ENCODE data around the gene FOXP2.

FOXP2 gene

GRCh38 chr7:114405427-114405826, 9.2 kb upstream of the FOXP2 start:
- ATAC-seq: peak; percentile 89
- no peak for TF ChIP-seq ZNF70 (CRISPR knock-in tag; IDR thresholded peaks at IDR 0.05)
- TF ChIP-seq GLIS3 (CRISPR knock-in tag; IDR thresholded peaks at IDR 0.05): no peak
- no peak for TF ChIP-seq PPARA (CRISPR knock-in tag; IDR thresholded peaks at IDR 0.05; ENCODE audit: borderline replicate concordance)
- no peak for TF ChIP-seq ZNF565 (CRISPR knock-in tag; conservative IDR thresholded peaks at IDR 0.05; ENCODE audit: low read depth)
- TF ChIP-seq ZC3H10 (CRISPR knock-in tag; IDR thresholded peaks at IDR 0.05): no peak
- TF ChIP-seq TSHZ2 (CRISPR knock-in tag; IDR thresholded peaks at IDR 0.05): no peak
- TF ChIP-seq ISL1 (CRISPR knock-in tag; IDR thresholded peaks at IDR 0.05): no peak
- no peak for TF ChIP-seq ESRRG (CRISPR knock-in tag; IDR thresholded peaks at IDR 0.05)
- no peak for TF ChIP-seq BACH2 (CRISPR knock-in tag; IDR thresholded peaks at IDR 0.05; ENCODE audit: borderline replicate concordance)

- TF ChIP-seq CSRNP3 (CRISPR knock-in tag; IDR thresholded peaks at IDR 0.05) (no peak), ESRRG (CRISPR knock-in tag; IDR thresholded peaks at IDR 0.05) (no peak), CREB5 (CRISPR knock-in tag; IDR thresholded peaks at IDR 0.05; ENCODE audit: low read depth) (no peak), SNAI2 (CRISPR knock-in tag; IDR thresholded peaks at IDR 0.05) (no peak), RARB (CRISPR knock-in tag; IDR thresholded peaks at IDR 0.05) (no peak), POU6F1 (CRISPR knock-in tag; IDR thresholded peaks at IDR 0.05; ENCODE audit: borderline replicate concordance, low read depth) (no peak), ZFP30 (CRISPR knock-in tag; IDR thresholded peaks at IDR 0.05) (no peak), BACH2 (CRISPR knock-in tag; IDR thresholded peaks at IDR 0.05; ENCODE audit: borderline replicate concordance) (no peak), CSDC2 (CRISPR knock-in tag; IDR thresholded peaks at IDR 0.05) (no peak), TOX (CRISPR knock-in tag; IDR thresholded peaks at IDR 0.05; ENCODE audit: borderline replicate concordance) (no peak), PPARA (CRISPR knock-in tag; IDR thresholded peaks at IDR 0.05; ENCODE audit: borderline replicate concordance) (no peak), ARNTL (CRISPR knock-in tag; IDR thresholded peaks at IDR 0.05; ENCODE audit: borderline replicate concordance, low read depth) (no peak), PATZ1 (CRISPR knock-in tag; IDR thresholded peaks at IDR 0.05; ENCODE audit: borderline replicate concordance) (no peak), TCF4 (CRISPR knock-in tag; IDR thresholded peaks at IDR 0.05; ENCODE audit: borderline replicate concordance) (no peak), ZNF565 (CRISPR knock-in tag; conservative IDR thresholded peaks at IDR 0.05; ENCODE audit: low read depth) (no peak), ZNF8 (CRISPR knock-in tag; IDR thresholded peaks at IDR 0.05) (no peak), ISL1 (CRISPR knock-in tag; IDR thresholded peaks at IDR 0.05) (no peak)
- ATAC-seq: no peak
These were observed 4.9 kb upstream of the FOXP2 start for GRCh38 chr7:114409750-114410149.

- ATAC-seq: no peak
- no peak for TF ChIP-seq OSR1 (CRISPR knock-in tag; IDR thresholded peaks at IDR 0.05)
- no peak for TF ChIP-seq CSRNP3 (CRISPR knock-in tag; IDR thresholded peaks at IDR 0.05)
- TF ChIP-seq ISL1 (CRISPR knock-in tag; IDR thresholded peaks at IDR 0.05): no peak
- no peak for TF ChIP-seq CSDC2 (CRISPR knock-in tag; IDR thresholded peaks at IDR 0.05)
- TF ChIP-seq PATZ1 (CRISPR knock-in tag; IDR thresholded peaks at IDR 0.05; ENCODE audit: borderline replicate concordance): no peak
- TF ChIP-seq POU6F1 (CRISPR knock-in tag; IDR thresholded peaks at IDR 0.05; ENCODE audit: borderline replicate concordance, low read depth): no peak
- no peak for TF ChIP-seq ZNF565 (CRISPR knock-in tag; conservative IDR thresholded peaks at IDR 0.05; ENCODE audit: low read depth)
- no peak for TF ChIP-seq ZC3H10 (CRISPR knock-in tag; IDR thresholded peaks at IDR 0.05)
- TF ChIP-seq BACH2 (CRISPR knock-in tag; IDR thresholded peaks at IDR 0.05; ENCODE audit: borderline replicate concordance): no peak
- TF ChIP-seq ZNF8 (CRISPR knock-in tag; IDR thresholded peaks at IDR 0.05): no peak
- no peak for TF ChIP-seq SNAI2 (CRISPR knock-in tag; IDR thresholded peaks at IDR 0.05)
- TF ChIP-seq TOX (CRISPR knock-in tag; IDR thresholded peaks at IDR 0.05; ENCODE audit: borderline replicate concordance): no peak
- TF ChIP-seq ZFP3 (CRISPR knock-in tag; IDR thresholded peaks at IDR 0.05): no peak
- no peak for TF ChIP-seq ZFP30 (CRISPR knock-in tag; IDR thresholded peaks at IDR 0.05)
These were observed 2.1 kb upstream of the FOXP2 start for GRCh38 chr7:114412548-114412947.
